Liver (tissue), 9 donors: ENCODE data around the gene FARS2. TPM values are rescaled to one million over a fixed set of nuclear protein-coding genes. Genes with fewer than 3 reads are reported as not detected.

Source experiments
- DNase-seq: peaks from one replicate; pipeline ENCODE4 v3.0.0-alpha.2; 2017; ENCODE audit warnings: low spot score
- H3K27ac ChIP-seq, 2 donors: one replicate each; pipeline ENCODE4 v1.7.0; 2013; ENCODE audit warnings: inconsistent platforms in 2 of 2, low read length in 2 of 2, control low read depth in 1 of 2, low read depth in 1 of 2, mild to moderate bottlenecking in 1 of 2
- H3K27me3 ChIP-seq, 4 donors: one replicate each; pipeline versions ENCODE4 v1.6.1 to v1.7.0; 2013; ENCODE audit warnings: low read length in 3 of 4, inconsistent platforms in 1 of 4, mild to moderate bottlenecking in 1 of 4, moderate library complexity in 1 of 4; ENCODE audit not compliant: control insufficient read depth in 4 of 4, insufficient read depth in 4 of 4
- H3K36me3 ChIP-seq, 4 donors: one replicate each; pipeline versions ENCODE4 v1.6.1 to v1.7.0; 2013; ENCODE audit warnings: low read length in 3 of 4, mild to moderate bottlenecking in 3 of 4, low read depth in 1 of 4, moderate library complexity in 1 of 4; ENCODE audit not compliant: control insufficient read depth in 4 of 4, insufficient read depth in 3 of 4
- H3K4me1 ChIP-seq, 4 donors: one replicate each; pipeline versions ENCODE4 v1.6.1 to v1.7.0; 2013; ENCODE audit warnings: low read length in 3 of 4, mild to moderate bottlenecking in 3 of 4, moderate library complexity in 1 of 4; ENCODE audit not compliant: control insufficient read depth in 4 of 4, insufficient read depth in 4 of 4
- H3K4me3 ChIP-seq, 3 donors: one replicate each; pipeline versions ENCODE4 v1.6.1 to v1.7.0; 2013; ENCODE audit warnings: low read length in 3 of 3, control low read depth in 1 of 3, low read depth in 1 of 3, mild to moderate bottlenecking in 1 of 3
- H3K9ac ChIP-seq, 2 donors: one replicate each; pipeline ENCODE4 v1.7.0; 2013; ENCODE audit warnings: low read length in 2 of 2, mild to moderate bottlenecking in 2 of 2, moderate library complexity in 2 of 2, control low read depth in 1 of 2, low read depth in 1 of 2
- H3K9me3 ChIP-seq, 4 donors: one replicate each; pipeline versions ENCODE4 v1.6.1 to v1.7.0; 2013; ENCODE audit warnings: low read length in 3 of 4; ENCODE audit not compliant: control insufficient read depth in 4 of 4
- EGR1 ChIP-seq, 2 donors: IDR thresholded peaks; 2 replicates each; pipeline ENCODE4 v1.6.1; 2016 to 2018; ENCODE audit warnings: antibody characterized with exemption in 2 of 2, low read depth in 2 of 2
- FOXA1 ChIP-seq: IDR thresholded peaks from 2 replicates; pipeline ENCODE4 v1.6.1; 2016; ENCODE audit warnings: antibody characterized with exemption
- FOXA2 ChIP-seq: IDR thresholded peaks from 2 replicates; pipeline ENCODE4 v1.6.1; 2016; ENCODE audit warnings: antibody characterized with exemption
- GABPA ChIP-seq, 2 donors: IDR thresholded peaks in 1 of 2; conservative IDR thresholded peaks in 1 of 2; 2 replicates each; pipeline ENCODE4 v1.6.1; 2016; ENCODE audit warnings: antibody characterized with exemption in 2 of 2, mild to moderate bottlenecking in 1 of 2, moderate library complexity in 1 of 2
- HNF4A ChIP-seq, 2 donors: conservative IDR thresholded peaks; 2 replicates each; pipeline ENCODE4 v1.6.1; 2016; ENCODE audit warnings: antibody characterized with exemption in 2 of 2, mild to moderate bottlenecking in 2 of 2
- HNF4G ChIP-seq: IDR thresholded peaks from 2 replicates; pipeline ENCODE4 v1.6.1; 2016; ENCODE audit warnings: antibody characterized with exemption
- JUND ChIP-seq, 2 donors: IDR thresholded peaks; 2 replicates each; pipeline ENCODE4 v1.6.1; 2016; ENCODE audit warnings: antibody characterized with exemption in 2 of 2
- NR2F2 ChIP-seq: IDR thresholded peaks from 2 replicates; pipeline ENCODE4 v1.6.1; 2016; ENCODE audit warnings: antibody characterized with exemption
- RAD21 ChIP-seq, 2 donors: IDR thresholded peaks; 2 replicates each; pipeline ENCODE4 v1.6.1; 2016; ENCODE audit warnings: antibody characterized with exemption in 2 of 2, mild to moderate bottlenecking in 2 of 2
- RXRA ChIP-seq, 2 donors: IDR thresholded peaks; 2 replicates each; pipeline ENCODE4 v1.6.1; 2017 to 2018; ENCODE audit warnings: antibody characterized with exemption in 2 of 2, mild to moderate bottlenecking in 1 of 2
- SP1 ChIP-seq: IDR thresholded peaks from 2 replicates; pipeline ENCODE4 v1.6.1; 2018; ENCODE audit warnings: antibody characterized with exemption, mild to moderate bottlenecking
- TAF1 ChIP-seq: conservative IDR thresholded peaks from 2 replicates; pipeline ENCODE4 v1.6.1; 2016; ENCODE audit warnings: antibody characterized with exemption, mild to moderate bottlenecking
- YY1 ChIP-seq: IDR thresholded peaks from 2 replicates; pipeline ENCODE4 v1.6.1; 2016; ENCODE audit warnings: antibody characterized with exemption, mild to moderate bottlenecking
- WGBS: extraction: QIAGEN DNeasy Blood & Tissue Kit; methylation state at CpG from one replicate; pipeline ENCODE4 v1.1.7; 2013; 5-methylcytosine and 5-hydroxymethylcytosine counted together
- polyA plus RNA-seq, 2 donors: library from polyadenylated mRNA; stranded (reverse) in 1 of 2; unstranded in 1 of 2; fragments of 200-250 nt in 1 of 2; fragments of >200 nt in 1 of 2; fragmentation: Nextera tagmentation in 1 of 2; extraction: Ambion mirVana in 1 of 2; gene quantifications; one replicate each; pipeline versions ENCODE4 v1.2.1 to v1.2.3, GENCODE V29; 2013 to 2015
- total RNA-seq, 2 donors: library from RNA; depleted of rRNA; stranded (reverse); fragments of >200 nt; gene quantifications; one replicate each; pipeline ENCODE4 v1.2.3, GENCODE V29; 2014
- TF ChIP-seq, protein P1 (sequence below): fragments of 150-350 bp; IDR thresholded peaks from 2 replicates; pipeline ENCODE4 v1.5.1; 2017; ENCODE audit warnings: improper control_type of control experiment, low read depth, low read length; ENCODE audit not compliant: missing input control
- TF ChIP-seq, protein P2 (sequence below): IDR thresholded peaks from 2 replicates; pipeline ENCODE4 v1.6.1; 2016; ENCODE audit warnings: antibody characterized with exemption, mild to moderate bottlenecking
- TF ChIP-seq, protein P3 (sequence below): IDR thresholded peaks from 2 replicates; pipeline ENCODE4 v1.6.1; 2016; ENCODE audit warnings: antibody characterized with exemption
- TF ChIP-seq, protein P4 (sequence below): IDR thresholded peaks from 2 replicates; pipeline ENCODE4 v1.6.1; 2016; ENCODE audit warnings: antibody characterized with exemption
- TF ChIP-seq, protein P5 (sequence below): IDR thresholded peaks from 2 replicates; pipeline ENCODE4 v1.6.1; 2016; ENCODE audit warnings: antibody characterized with exemption
- donor health status: healthy.
- donor health status: healthy.
- donor health status: healthy.
- donor health status: healthy.
- donor health status: healthy.

The FARS2 gene
- total and polyA plus RNA-seq, 4 donors: 7.8 to 25.9 (median 11.2) TPM

DNA sequence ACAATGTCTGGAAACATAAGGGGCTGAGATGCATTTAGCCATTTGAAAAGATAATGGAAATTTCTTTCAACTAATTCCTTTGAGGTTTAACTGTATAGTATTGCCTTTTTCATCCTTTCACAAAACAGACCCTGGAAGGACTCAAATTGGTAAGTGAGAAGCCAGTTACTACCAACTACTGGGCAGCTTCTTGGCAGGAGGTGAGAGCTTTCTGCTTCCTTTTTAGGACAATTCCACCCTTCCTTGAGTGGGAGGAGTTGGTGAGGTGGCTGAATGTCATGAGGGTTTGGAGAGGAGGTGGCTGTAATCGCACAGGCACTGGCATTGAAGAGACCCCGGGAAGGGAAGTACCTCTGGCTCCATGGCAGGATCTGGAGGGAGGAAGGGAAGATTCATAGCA lies 404.4 kb downstream of the FARS2 start (continued):
- TF ChIP-seq, protein P1, sequence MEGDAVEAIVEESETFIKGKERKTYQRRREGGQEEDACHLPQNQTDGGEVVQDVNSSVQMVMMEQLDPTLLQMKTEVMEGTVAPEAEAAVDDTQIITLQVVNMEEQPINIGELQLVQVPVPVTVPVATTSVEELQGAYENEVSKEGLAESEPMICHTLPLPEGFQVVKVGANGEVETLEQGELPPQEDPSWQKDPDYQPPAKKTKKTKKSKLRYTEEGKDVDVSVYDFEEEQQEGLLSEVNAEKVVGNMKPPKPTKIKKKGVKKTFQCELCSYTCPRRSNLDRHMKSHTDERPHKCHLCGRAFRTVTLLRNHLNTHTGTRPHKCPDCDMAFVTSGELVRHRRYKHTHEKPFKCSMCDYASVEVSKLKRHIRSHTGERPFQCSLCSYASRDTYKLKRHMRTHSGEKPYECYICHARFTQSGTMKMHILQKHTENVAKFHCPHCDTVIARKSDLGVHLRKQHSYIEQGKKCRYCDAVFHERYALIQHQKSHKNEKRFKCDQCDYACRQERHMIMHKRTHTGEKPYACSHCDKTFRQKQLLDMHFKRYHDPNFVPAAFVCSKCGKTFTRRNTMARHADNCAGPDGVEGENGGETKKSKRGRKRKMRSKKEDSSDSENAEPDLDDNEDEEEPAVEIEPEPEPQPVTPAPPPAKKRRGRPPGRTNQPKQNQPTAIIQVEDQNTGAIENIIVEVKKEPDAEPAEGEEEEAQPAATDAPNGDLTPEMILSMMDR: no peak
- TF ChIP-seq HNF4A (conservative IDR thresholded peaks at IDR 0.05): no peak

DNA sequence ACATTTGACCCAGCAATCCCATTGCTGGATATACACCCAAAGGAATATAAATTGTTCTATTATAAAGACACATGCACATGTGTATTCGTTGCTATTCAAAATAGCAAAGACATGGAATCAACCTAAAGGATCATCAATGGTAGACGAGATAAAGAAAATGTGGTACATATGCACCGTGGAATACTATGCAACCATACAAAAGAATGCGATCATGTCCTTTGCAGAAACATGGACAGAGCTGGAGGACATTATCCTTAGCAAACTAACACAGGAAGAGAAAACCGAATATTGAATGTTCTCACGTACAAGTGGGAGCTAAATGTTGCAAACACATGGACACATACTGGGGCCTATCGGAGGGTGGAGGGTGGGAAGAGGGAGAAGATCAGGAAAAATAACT lies 405.4 kb downstream of the FARS2 start:
- TF ChIP-seq JUND (IDR thresholded peaks at IDR 0.05) (no peak), HNF4G (no peak), HNF4A (conservative IDR thresholded peaks at IDR 0.05) (no peak), RAD21 (IDR thresholded peaks at IDR 0.05) (no peak), SP1 (no peak), RXRA (IDR thresholded peaks at IDR 0.05) (no peak), FOXA1 (no peak), NR2F2 (no peak), YY1 (no peak), TAF1 (no peak), GABPA (IDR thresholded peaks at IDR 0.05 in 1 of 2, conservative IDR thresholded peaks at IDR 0.05 in 1 of 2) (no peak), FOXA2 (no peak), EGR1 (IDR thresholded peaks at IDR 0.05; ENCODE audit: low read depth in 2 of 2) (no peak)
- TF ChIP-seq, protein P2, sequence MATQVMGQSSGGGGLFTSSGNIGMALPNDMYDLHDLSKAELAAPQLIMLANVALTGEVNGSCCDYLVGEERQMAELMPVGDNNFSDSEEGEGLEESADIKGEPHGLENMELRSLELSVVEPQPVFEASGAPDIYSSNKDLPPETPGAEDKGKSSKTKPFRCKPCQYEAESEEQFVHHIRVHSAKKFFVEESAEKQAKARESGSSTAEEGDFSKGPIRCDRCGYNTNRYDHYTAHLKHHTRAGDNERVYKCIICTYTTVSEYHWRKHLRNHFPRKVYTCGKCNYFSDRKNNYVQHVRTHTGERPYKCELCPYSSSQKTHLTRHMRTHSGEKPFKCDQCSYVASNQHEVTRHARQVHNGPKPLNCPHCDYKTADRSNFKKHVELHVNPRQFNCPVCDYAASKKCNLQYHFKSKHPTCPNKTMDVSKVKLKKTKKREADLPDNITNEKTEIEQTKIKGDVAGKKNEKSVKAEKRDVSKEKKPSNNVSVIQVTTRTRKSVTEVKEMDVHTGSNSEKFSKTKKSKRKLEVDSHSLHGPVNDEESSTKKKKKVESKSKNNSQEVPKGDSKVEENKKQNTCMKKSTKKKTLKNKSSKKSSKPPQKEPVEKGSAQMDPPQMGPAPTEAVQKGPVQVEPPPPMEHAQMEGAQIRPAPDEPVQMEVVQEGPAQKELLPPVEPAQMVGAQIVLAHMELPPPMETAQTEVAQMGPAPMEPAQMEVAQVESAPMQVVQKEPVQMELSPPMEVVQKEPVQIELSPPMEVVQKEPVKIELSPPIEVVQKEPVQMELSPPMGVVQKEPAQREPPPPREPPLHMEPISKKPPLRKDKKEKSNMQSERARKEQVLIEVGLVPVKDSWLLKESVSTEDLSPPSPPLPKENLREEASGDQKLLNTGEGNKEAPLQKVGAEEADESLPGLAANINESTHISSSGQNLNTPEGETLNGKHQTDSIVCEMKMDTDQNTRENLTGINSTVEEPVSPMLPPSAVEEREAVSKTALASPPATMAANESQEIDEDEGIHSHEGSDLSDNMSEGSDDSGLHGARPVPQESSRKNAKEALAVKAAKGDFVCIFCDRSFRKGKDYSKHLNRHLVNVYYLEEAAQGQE: no peak
- TF ChIP-seq, protein P3, sequence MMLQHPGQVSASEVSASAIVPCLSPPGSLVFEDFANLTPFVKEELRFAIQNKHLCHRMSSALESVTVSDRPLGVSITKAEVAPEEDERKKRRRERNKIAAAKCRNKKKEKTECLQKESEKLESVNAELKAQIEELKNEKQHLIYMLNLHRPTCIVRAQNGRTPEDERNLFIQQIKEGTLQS: no peak
- TF ChIP-seq, protein P4, sequence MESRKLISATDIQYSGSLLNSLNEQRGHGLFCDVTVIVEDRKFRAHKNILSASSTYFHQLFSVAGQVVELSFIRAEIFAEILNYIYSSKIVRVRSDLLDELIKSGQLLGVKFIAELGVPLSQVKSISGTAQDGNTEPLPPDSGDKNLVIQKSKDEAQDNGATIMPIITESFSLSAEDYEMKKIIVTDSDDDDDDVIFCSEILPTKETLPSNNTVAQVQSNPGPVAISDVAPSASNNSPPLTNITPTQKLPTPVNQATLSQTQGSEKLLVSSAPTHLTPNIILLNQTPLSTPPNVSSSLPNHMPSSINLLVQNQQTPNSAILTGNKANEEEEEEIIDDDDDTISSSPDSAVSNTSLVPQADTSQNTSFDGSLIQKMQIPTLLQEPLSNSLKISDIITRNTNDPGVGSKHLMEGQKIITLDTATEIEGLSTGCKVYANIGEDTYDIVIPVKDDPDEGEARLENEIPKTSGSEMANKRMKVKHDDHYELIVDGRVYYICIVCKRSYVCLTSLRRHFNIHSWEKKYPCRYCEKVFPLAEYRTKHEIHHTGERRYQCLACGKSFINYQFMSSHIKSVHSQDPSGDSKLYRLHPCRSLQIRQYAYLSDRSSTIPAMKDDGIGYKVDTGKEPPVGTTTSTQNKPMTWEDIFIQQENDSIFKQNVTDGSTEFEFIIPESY: no peak
- TF ChIP-seq, protein P1: no peak
- TF ChIP-seq, protein P5, sequence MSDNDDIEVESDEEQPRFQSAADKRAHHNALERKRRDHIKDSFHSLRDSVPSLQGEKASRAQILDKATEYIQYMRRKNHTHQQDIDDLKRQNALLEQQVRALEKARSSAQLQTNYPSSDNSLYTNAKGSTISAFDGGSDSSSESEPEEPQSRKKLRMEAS: no peak
- H3K4me3 ChIP-seq: no peak overlapping the region
- 92% methylated on average over 7 of the region's 7 CpGs for WGBS
- no peak for DNase-seq
- no peaks in the 10 kb centered on the region for H3K27me3 ChIP-seq
- no peaks in the 10 kb centered on the region for H3K4me1 ChIP-seq
- no peak overlapping the region for H3K27ac ChIP-seq
- no peaks in the 10 kb centered on the region for H3K36me3 ChIP-seq
- no peak overlapping the region for H3K9ac ChIP-seq
- H3K9me3 ChIP-seq: no peaks in the 10 kb centered on the region
